ENCODE data around the gene PLEKHA7. TPM values are rescaled to one million over a fixed set of nuclear protein-coding genes. Genes with fewer than 3 reads are reported as not detected.
A peak's percentile ranks its signal among the peaks of the same experiment; 100 is the strongest.

The PLEKHA7 gene
- total RNA-seq, 4 donors from 2014 or later: 24.1 to 49.3 (median 28.8) TPM

- no peak for DNase-seq (ENCODE audit: low spot score)
- no peak for ATAC-seq (ENCODE audit: low FRiP score)
Observed at GRCh38 chr11:16806791-16807190, 207.4 kb downstream of the PLEKHA7 start.

GRCh38 chr11:16805938-16806337 is 208.3 kb downstream of the PLEKHA7 start:
- ATAC-seq (ENCODE audit: low FRiP score) (no peak), DNase-seq (ENCODE audit: low spot score) (no peak)
- no peak for TF ChIP-seq CTCF (IDR thresholded peaks at IDR 0.05)

More at GRCh38 chr11:16806791-16807190, 207.4 kb downstream of the PLEKHA7 start:
- no peak for TF ChIP-seq CTCF (IDR thresholded peaks at IDR 0.05)

GRCh38 chr11:16804104-16804947 is 209.9 kb downstream of the PLEKHA7 start:
- ATAC-seq (ENCODE audit: low FRiP score) (peak; percentile 60), DNase-seq (ENCODE audit: low spot score) (no peak)
- no peak for TF ChIP-seq CTCF (IDR thresholded peaks at IDR 0.05)

GRCh38 chr11:16801288-16801980 is 212.8 kb downstream of the PLEKHA7 start:
- TF ChIP-seq CTCF (IDR thresholded peaks at IDR 0.05): no peak
- DNase-seq (ENCODE audit: low spot score) (no peak), ATAC-seq (ENCODE audit: low FRiP score) (no peak)

- ATAC-seq (ENCODE audit: low FRiP score): no peak
- DNase-seq (ENCODE audit: low spot score): no peak
- TF ChIP-seq CTCF (IDR thresholded peaks at IDR 0.05): no peak
Observed at GRCh38 chr11:16800382-16800781, 213.8 kb downstream of the PLEKHA7 start.

GRCh38 chr11:16799890-16800289 is 214.3 kb downstream of the PLEKHA7 start:
- no peak for TF ChIP-seq CTCF (IDR thresholded peaks at IDR 0.05)
- ATAC-seq (ENCODE audit: low FRiP score) (no peak), DNase-seq (ENCODE audit: low spot score) (no peak)

Measured in omental fat pad (tissue), 4 donors.